Cortex of kidney (tissue), 1 donor: ENCODE results near the gene GIGYF1.
"Not testable (repeated sequence)": the region's sequence is repeated elsewhere in the genome, so short reads cannot be mapped to it uniquely, and the experiment has no call there.

Source experiments
- DNase-seq: peaks from one replicate; lab custom pipeline; 2025; lab: John Stamatoyannopoulos, UW

The GIGYF1 gene

GRCh38 chr7:100671353-100672327, 22.4 kb downstream of the GIGYF1 start:
- no peak for DNase-seq

- no peak for DNase-seq
Measured at GRCh38 chr7:100670074-100670473, 24.0 kb downstream of the GIGYF1 start.

- DNase-seq: not testable (repeated sequence)
Measured at GRCh38 chr7:100669106-100669505, 24.9 kb downstream of the GIGYF1 start.

DNA sequence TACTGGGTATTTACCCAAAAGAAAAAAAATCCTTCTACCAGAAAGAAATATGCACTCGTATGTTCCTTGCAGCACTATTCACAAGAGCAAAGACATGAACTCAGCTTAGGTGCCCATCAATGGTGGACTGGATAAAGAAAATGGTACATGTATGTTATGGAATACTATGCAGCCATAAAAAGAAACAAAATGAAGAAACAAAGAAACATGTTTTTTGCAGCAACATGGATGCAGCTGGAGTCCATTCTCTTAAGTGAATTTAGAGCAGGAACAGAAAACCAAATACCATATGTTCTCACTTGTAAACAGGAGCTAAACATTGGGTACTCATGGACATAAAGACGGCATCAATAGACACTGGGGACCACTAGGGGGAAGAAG, 26.0 kb downstream of the GIGYF1 start:
- no peak for DNase-seq

GRCh38 chr7:100667331-100668068, 26.6 kb downstream of the GIGYF1 start:
- no peak for DNase-seq

DNA sequence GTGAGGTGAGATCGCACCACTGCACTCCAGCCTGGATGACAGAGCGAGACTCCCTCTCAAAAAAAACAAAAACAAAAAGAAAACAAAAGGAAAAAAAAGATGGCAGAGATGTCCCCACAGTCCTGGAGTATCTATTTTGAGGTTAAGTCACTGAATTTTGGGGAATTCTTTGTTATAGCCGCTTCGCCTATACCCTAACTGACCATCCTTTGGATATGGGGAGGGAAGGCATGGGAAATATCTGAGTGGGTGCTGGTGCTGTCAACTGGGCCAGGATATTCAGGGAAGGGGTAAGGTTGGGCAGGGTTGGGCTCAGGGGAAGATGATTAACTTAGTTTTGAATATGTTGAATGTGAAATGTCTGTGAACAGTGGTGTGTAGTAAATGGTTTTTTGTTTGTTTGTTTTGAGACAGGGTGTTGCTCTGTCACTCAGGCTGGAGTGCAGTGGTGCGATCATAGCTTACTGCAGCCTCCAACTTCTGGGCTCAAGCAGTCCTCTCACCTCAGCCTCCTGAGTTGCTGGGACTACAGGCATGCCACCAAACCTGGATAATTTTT, 28.8 kb downstream of the GIGYF1 start:
- DNase-seq: no peak

DNA sequence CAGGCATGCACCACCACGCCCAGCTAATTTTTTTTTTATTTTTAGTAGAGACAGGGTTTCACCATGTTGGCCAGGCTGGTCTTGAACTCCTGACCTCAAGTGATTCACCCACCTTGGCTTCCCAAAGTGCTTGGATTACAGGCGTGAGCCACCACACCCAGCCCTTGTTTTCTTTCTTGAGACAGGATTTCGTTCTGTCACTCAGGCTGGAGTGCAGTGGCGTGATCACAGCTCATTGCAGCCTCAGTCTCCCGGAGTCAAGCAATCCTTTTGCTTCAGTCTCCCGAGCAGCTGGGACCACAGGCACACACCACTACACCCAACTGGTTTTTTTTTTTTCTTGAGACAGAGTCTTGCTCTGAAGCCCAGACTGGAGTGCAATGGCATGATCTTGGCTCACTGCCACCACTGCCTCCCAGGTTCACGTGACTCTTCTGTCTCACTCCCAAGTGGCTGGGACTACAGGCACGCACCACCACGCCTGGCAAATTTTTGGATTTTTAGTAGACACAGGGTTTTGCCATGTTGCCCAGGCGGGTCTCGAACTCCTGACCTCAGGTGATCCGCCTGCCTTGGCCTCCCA, 31.8 kb downstream of the GIGYF1 start:
- DNase-seq: not testable (repeated sequence)

GRCh38 chr7:100655908-100656674, 38.0 kb downstream of the GIGYF1 start, which contains the start of gene ACTL6B:
TSS of gene ACTL6B (minus strand) at chr7:100656448. CDS start at chr7:100656354, 94 bp downstream.
- DNase-seq: no peak

DNA sequence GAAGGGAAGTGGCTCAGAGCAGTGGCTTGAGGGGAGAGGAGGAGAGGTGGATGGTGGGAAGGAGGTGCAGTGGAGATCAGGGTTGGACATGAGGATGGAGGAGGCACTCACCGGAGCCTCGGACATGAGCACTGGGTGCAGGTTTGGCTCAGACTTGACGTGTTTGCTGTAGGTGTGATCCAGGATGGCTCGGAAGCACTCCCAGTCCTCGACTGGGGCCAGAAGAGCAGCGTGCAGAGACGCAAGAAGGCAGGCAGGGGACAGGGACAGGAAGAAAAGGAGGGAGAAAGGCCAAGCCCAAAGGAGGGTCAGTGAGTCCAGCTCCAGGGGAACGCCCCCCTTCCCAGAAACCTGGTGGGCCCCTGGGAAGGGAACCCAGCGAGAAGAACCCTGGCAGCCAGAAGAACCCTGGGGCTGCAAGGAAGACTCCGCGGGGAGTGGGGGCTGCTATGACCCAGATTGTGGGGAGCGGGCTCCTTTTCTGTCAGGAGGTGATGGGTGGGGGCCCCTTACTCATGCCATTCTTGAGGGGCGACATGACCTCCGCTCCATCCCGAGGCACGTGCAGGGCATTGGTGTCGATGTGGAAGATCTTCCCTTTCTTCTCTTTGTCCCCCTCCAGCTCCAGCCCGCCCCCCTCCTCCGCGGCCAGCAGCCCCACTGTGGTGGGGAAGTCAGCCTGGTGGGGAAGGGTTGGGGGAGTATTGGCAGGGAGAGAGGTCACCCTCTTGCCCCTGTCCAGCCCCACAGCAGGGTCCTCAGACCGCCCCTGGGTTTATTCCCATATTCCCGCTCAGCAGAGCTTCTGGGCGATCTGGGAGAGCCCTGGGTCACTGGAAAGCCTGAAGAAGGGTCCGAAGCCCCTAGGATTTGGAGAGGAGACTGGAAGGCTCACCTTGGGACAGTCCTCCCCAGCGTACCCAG, 38.9 kb downstream of the GIGYF1 start:
- DNase-seq: no peak

DNA sequence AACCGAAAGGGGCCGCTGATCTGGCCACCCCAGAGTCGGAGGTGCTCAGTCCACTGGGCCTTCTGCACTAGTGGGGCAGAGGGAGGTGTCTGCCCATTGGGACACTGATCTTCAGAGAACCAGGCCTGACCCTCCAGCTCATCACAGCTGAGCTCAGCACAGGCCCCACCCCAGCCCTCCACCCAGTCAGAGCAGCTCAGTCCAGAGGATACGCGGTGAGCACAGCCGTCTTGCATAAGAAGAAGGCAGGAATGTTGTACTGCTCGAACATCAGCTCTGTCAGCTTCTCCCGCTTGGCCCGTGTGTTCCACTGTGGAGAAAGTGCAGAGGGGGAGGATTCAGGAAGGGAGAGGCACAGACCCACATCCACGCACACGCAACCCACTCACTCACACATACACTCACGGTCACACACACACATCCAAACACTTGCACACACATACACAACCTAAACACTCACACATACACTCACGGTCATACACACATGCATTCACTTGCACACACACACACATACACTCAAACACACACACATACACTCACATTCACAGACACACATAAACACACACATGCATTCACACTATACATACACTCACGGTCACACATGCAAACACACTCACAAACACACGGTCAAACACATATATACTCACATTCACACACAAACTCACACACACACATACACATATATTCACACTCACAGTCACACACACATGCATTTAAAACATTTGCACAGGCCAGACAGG, 44.1 kb downstream of the GIGYF1 start:
- no peak for DNase-seq

- no peak for DNase-seq
Measured at GRCh38 chr7:100642534-100642907, 51.5 kb downstream of the GIGYF1 start.

DNA sequence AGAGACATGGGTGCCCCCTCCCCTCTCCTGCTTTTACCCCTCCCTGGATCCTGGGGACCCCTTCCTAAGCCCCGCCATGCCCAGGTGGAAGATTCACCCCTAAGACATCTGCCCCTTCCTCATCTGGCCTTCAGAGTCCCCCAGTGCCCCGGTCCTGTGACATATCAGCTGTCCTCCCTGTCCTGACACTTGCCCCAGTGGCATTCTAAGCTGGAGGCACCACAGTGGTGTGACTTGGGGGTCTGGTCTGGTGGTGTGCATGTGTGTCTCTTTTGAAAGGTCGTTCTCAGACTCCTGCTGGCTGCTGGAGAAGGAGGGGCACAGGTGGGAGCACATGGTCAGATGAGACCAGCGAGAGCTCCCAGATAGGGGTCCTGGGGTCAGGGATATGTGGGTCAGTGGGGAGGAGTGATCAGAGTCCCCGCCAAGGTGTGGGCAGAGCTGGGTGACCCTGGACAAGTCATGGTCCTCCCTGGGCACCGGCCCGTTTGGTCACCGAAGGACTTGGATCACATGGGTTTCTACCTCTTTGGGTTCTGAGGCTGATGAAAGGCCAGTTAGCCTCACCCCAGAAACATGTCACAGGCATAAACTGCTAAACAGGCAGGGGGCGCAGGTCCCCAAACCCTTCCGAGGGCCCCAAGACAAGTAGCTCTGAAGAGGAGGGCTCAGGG, 52.1 kb downstream of the GIGYF1 start:
- DNase-seq: no peak

DNA sequence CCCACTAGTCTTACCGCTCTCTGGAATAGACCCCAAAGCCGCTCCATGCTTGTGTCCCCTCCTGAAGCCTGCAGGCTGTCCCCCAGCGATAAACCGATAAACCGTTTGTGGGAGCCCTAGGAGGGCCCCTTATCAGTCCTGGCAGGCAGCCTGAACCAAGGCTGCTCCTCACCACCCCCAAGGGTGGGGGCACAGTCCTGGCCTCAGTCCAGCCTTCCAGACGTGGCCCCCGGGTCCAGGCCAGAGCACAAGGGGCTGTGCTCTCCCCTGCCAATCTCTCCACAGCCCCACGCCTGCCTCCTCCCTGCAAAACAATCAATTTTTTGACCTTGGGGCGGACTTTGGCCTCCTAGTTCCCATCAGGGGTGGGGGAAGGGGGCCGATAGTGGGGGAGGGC, 52.6 kb downstream of the GIGYF1 start, which contains the start of gene TFR2:
Gene TFR2, minus strand, starts transcription at position 90 of the 397 bp plus-strand sequence. Its CDS starts 43 bp downstream, at position 47.
- DNase-seq: no peak

DNA sequence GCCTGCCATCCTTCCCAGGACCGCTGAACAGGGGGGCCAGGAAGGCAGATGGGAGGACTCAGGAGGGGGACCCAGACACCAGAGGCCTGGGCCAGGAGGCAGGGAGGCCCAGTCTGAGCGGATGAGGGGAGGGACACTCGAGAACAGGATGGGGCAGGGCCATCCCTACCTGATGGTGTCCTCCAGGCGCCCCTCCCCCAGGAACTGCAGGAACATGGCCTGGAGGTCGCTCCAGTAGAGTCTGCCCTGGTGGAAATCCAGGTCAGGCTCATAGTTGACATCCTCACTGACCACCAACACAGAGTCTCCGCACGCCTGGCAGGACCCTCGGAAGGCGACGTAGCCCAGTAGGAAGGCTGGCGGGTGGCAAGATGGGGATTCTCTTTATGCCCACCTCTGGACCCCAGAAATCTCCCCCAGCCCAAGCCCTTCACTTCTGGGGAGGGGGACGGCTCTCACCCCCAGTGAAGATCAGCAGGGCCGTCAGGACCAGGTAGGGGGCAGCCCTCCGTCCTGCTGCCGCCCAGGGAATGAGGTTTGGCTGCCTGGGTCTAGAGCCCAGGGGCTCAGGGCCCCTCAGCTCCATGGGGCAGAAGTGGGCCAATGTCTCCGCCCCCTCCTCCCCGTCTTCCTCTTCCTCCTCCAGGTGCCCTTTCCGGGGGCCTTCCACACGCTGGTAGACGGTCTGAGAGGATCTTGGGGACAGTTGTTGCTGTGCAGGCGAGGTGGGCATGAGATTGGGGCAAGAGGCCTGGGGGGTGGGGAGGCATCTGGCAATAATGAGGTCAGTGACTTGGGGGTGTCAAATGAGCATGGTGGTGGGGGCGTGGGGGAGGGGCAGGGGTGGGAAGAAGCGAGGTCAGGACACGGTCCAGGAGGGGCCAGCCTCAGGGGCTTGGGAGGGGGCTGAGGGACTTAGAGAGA, 53.3 kb downstream of the GIGYF1 start:
- no peak for DNase-seq

DNA sequence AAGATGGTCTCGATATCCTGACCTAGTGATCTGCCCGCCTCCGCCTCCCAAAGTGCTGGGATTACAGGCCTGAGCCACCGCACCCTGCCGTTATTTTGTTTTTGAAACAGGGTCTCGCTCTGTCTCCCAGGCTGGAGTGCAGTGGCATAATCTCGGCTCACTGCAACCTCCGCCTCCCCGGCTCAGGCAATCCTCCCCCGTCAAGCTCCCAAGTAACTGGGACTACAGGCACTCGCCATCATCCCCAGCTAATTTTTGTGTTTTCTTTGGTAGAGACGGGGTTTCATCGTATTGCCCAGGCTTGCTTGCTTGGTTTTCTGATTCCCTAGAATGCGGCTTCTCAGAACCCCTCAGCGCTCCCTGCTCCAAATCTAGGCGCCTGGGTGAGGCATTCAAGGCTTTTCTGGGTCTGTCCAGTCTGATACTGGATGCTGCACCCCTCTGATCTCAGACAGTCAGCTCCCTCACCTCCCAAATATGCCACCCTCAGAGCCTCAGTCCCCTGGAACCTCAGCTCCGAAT, 54.0 kb downstream of the GIGYF1 start:
- DNase-seq: no peak

DNA sequence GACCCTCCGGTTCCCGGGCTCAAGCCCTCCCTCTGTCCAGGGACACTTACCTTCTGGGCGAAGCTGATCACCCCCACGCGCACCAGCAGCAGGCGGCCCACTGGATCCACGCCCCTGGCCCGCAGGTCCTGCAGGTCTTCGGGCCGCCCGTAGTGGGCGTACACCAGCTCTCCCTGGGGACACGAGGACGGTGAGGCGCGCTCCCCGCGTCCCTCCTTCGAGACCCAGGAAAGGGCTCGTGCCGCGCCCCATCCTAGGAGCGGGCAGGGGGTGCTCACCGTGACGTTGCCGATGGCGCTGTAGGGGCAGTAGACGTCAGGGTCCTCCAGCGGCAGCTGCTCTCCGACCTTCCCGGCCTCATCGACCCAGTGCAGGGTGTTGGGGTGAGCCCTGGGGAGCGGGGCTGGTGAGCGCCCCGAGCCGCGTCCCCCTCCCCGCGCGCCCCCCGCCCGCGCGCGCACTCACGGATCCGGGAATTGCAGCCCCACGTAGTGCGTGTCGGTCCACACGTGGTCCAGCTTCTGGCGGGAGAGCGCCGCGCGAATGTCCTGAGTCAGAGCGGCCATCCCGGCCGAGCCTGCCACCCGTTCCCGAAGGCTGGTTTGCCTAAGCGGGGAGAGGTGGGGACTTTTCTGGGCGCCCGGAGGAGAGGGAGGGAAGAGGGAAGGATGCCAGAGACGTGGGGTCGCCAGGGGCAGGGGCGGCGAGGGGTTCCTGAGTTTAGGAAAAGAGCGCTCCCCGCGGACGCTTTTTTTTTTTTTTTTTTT, 60.9 kb downstream of the GIGYF1 start:
- DNase-seq: no peak

DNA sequence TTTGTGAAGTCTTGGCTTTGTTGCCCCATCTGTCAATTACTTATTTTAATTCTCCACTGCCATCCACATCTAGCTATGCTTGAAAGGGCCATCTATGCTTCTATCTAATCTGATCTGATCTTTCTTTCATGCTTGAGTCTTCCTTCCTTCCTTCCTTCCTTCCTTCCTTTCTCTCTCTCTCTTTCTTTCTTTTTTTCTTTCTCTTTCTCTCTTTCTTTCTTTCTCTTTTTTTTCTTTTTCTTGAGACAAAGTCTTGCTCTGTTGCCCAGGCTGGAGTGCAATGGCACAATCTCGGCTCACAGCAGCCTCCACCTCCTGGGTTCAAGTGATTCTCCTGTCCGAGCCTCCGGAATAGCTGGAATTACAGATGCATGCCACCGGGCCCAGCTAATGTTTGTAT, 64.0 kb downstream of the GIGYF1 start:
- DNase-seq: no peak
